ENCODE measurements around the gene CHP1. TPM values are rescaled to one million over a fixed set of nuclear protein-coding genes. Genes with fewer than 3 reads are reported as not detected.

The CHP1 gene
- total and polyA plus RNA-seq, 10 donors = 12.7 to 127 (median 56.5) TPM

GRCh38 chr15:41323611-41324010 is 92.5 kb downstream of the CHP1 start:
- WGBS, 5 donors = 90 to 100% (median 96%) methylated on average over 1 of the region's 1 CpG
- peaks cover 0 to 16% (median 0%) of the 10 kb centered on the region in 6 donors for H3K36me3 ChIP-seq
- TF ChIP-seq, protein P1, sequence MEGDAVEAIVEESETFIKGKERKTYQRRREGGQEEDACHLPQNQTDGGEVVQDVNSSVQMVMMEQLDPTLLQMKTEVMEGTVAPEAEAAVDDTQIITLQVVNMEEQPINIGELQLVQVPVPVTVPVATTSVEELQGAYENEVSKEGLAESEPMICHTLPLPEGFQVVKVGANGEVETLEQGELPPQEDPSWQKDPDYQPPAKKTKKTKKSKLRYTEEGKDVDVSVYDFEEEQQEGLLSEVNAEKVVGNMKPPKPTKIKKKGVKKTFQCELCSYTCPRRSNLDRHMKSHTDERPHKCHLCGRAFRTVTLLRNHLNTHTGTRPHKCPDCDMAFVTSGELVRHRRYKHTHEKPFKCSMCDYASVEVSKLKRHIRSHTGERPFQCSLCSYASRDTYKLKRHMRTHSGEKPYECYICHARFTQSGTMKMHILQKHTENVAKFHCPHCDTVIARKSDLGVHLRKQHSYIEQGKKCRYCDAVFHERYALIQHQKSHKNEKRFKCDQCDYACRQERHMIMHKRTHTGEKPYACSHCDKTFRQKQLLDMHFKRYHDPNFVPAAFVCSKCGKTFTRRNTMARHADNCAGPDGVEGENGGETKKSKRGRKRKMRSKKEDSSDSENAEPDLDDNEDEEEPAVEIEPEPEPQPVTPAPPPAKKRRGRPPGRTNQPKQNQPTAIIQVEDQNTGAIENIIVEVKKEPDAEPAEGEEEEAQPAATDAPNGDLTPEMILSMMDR (IDR thresholded peaks at IDR 0.05 in 8 of 11, conservative IDR thresholded peaks at IDR 0.05 in 3 of 11) = no peak
- TF ChIP-seq POLR2A (IDR thresholded peaks at IDR 0.05) = no peak
- TF ChIP-seq POLR2AphosphoS5 (IDR thresholded peaks at IDR 0.05) = no peak
- H3K9me3 ChIP-seq = no peaks in the 10 kb centered on the region
- no peak for DNase-seq
- H3K4me1 ChIP-seq = no peaks in the 10 kb centered on the region
- H3K27me3 ChIP-seq (replicated peaks in 1 of 7) = no peaks in the 10 kb centered on the region
- no peak overlapping the region for H3K27ac ChIP-seq
- intact Hi-C loops (cut with DNase I; ENCODE audit: low total_unique reads) = no loop called here
- H3K4me3 ChIP-seq = no peak overlapping the region

DNA sequence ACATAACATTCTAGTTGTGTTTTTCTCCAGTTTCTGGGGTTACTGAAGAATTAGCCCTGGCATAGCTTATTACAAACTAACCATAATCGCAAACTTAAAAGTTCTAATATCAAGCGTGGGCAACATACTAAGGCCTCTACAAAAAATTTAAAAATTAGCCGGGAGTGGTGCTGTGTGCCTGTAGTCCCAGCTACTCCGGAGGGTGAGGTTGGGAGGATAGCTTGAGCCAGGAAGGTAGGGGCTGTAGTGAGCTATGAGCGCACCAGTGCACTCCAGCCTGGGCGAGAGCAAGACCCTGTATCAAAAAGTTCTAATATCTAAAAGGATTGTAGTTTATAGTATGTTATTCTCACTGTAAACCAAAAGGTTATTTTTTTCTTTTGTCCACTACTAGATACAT is 100.2 kb downstream of the CHP1 start:
- intact Hi-C loops (cut with DNase I; ENCODE audit: low total_unique reads) = no loop called here
- DNase-seq = no peak
- Histone ChIP-seq H3K27ac (peak overlapping the region in 1 of 8 donors; percentile 88), H3K9me3 (no peaks in the 10 kb centered on the region), H3K4me1 (peaks cover 12 to 40% (median 23%) of the 10 kb centered on the region in 6 donors), H3K27me3 (replicated peaks in 1 of 7) (no peaks in the 10 kb centered on the region), H3K36me3 (peaks cover 0 to 4% (median 0%) of the 10 kb centered on the region in 6 donors), H3K4me3 (peak overlapping the region in 2 of 8 donors; percentile 98 to 100)
- TF ChIP-seq POLR2A (IDR thresholded peaks at IDR 0.05) (no peak), POLR2AphosphoS5 (IDR thresholded peaks at IDR 0.05) (no peak)
- TF ChIP-seq, protein P1 (IDR thresholded peaks at IDR 0.05 in 8 of 11, conservative IDR thresholded peaks at IDR 0.05 in 3 of 11) = no peak
- 81 to 86% (median 83%) methylated on average over 6 of the region's 6 CpGs for WGBS, 5 donors

Other genes with a start within 250 kb of the CHP1 start
- gene INO80, start 115.0 kb upstream of the CHP1 start, total RNA-seq = 10 to 100 TPM; 24.2 to 39.4 (median 27.2) TPM
- 1 to 10 TPM; 5.2 to 9.0 (median 5.6) TPM for gene INO80, start 115.0 kb upstream of the CHP1 start, polyA plus RNA-seq
- not detected for gene EXD1, start 511 bp upstream of the CHP1 start, total RNA-seq
- not detected for gene EXD1, start 511 bp upstream of the CHP1 start, polyA plus RNA-seq
- gene OIP5, start 101.3 kb downstream of the CHP1 start, total RNA-seq = 1 to 10 TPM in 6 of 7 donors, not detected in 1; 1.1 to 6.0 (median 2.1) TPM
- gene OIP5, start 101.3 kb downstream of the CHP1 start, polyA plus RNA-seq = 1 to 10 TPM; 1.2 to 3.9 (median 2.3) TPM
- gene NUSAP1, start 101.6 kb downstream of the CHP1 start, total RNA-seq = 10 to 100 TPM in 5 of 7 donors, 1 to 10 TPM in 2; 4.7 to 47.5 (median 18.7) TPM
- 10 to 100 TPM in 1 of 3 donors, 1 to 10 TPM in 2; 4.0 to 17.1 (median 6.8) TPM for gene NUSAP1, start 101.6 kb downstream of the CHP1 start, polyA plus RNA-seq
- 10 to 100 TPM; 12.9 to 19.7 (median 15.9) TPM for gene NDUFAF1, start 171.2 kb downstream of the CHP1 start, total RNA-seq
- 10 to 100 TPM in 2 of 3 donors, 1 to 10 TPM in 1; 8.9 to 16.8 (median 15.9) TPM for gene NDUFAF1, start 171.2 kb downstream of the CHP1 start, polyA plus RNA-seq
- gene RTF1, start 185.8 kb downstream of the CHP1 start, total RNA-seq = 10 to 100 TPM; 29.4 to 71.3 (median 39.6) TPM
- 10 to 100 TPM; 14.2 to 22.5 (median 19.4) TPM for gene RTF1, start 185.8 kb downstream of the CHP1 start, polyA plus RNA-seq